ENCODE results near the gene SLC16A3. TPM values are rescaled to one million over a fixed set of nuclear protein-coding genes. Genes with fewer than 3 reads are reported as not detected.

SLC16A3 gene
- total RNA-seq, 2 experiments from 2014 or later: 93.4 to 99.0 TPM

- intact Hi-C loops (cut with DNase I, micrococcal nuclease): no loop called here
- no peaks in the 10 kb centered on the region for H3K27me3 ChIP-seq (ENCODE audit: control insufficient read depth in 1 of 2, insufficient read depth in 2 of 2, low read length in 2 of 2)
- ATAC-seq (ENCODE audit: poor library complexity) (no peak), DNase-seq (no peak)
- H3K27ac Mint-ChIP-seq: peak overlapping the region; percentile 53
- H3K36me3 ChIP-seq (ENCODE audit: insufficient read depth, low read length): peaks cover 100% of the 10 kb centered on the region
- ChIA-PET CTCF (no interaction called here), POLR2A (no interaction called here)
- peaks cover 33% of the 10 kb centered on the region for H3K4me1 ChIP-seq (ENCODE audit: insufficient read depth, low read length)
- H3K27me3 Mint-ChIP-seq: no peaks in the 10 kb centered on the region
- no peak overlapping the region for H3K4me3 Mint-ChIP-seq
- no peak overlapping the region for H3K4me3 ChIP-seq (ENCODE audit: low read length)
- H3K4me1 Mint-ChIP-seq (ENCODE audit: low read depth): peaks cover 16% of the 10 kb centered on the region
- peaks cover 82% of the 10 kb centered on the region for H3K36me3 Mint-ChIP-seq (ENCODE audit: low read depth)
- no peaks in the 10 kb centered on the region for H3K9me3 Mint-ChIP-seq
- no peaks in the 10 kb centered on the region for H3K9me3 ChIP-seq (ENCODE audit: control insufficient read depth in 1 of 2, insufficient read depth in 1 of 2, low read length in 2 of 2)
- H3K27ac ChIP-seq (ENCODE audit: low read depth in 1 of 2, low read length in 2 of 2): no peak overlapping the region
- TF ChIP-seq CTCF (IDR thresholded peaks at IDR 0.05): no peak
These were observed 19.2 kb downstream of the SLC16A3 start for GRCh38 chr17:82247856-82248671.

- Mint-ChIP-seq H3K4me3 (no peak overlapping the region), H3K36me3 (ENCODE audit: low read depth) (peaks cover 83% of the 10 kb centered on the region), H3K4me1 (ENCODE audit: low read depth) (peaks cover 14% of the 10 kb centered on the region), H3K9me3 (no peaks in the 10 kb centered on the region), H3K27me3 (no peaks in the 10 kb centered on the region), H3K27ac (peak overlapping the region; percentile 53)
- CTCF ChIA-PET: no interaction called here
- POLR2A ChIA-PET: no interaction called here
- Histone ChIP-seq H3K27ac (ENCODE audit: low read depth in 1 of 2, low read length in 2 of 2) (no peak overlapping the region), H3K27me3 (ENCODE audit: control insufficient read depth in 1 of 2, insufficient read depth in 2 of 2, low read length in 2 of 2) (no peaks in the 10 kb centered on the region), H3K36me3 (ENCODE audit: insufficient read depth, low read length) (peaks cover 96% of the 10 kb centered on the region), H3K9me3 (ENCODE audit: control insufficient read depth in 1 of 2, insufficient read depth in 1 of 2, low read length in 2 of 2) (peaks cover 0 to 8% of the 10 kb centered on the region in 2 experiments), H3K4me1 (ENCODE audit: insufficient read depth, low read length) (peaks cover 26% of the 10 kb centered on the region), H3K4me3 (ENCODE audit: low read length) (no peak overlapping the region)
- DNase-seq (no peak), ATAC-seq (ENCODE audit: poor library complexity) (no peak)
- intact Hi-C loops (cut with DNase I, micrococcal nuclease): no loop called here
- TF ChIP-seq CTCF (IDR thresholded peaks at IDR 0.05): no peak
These were observed 20.2 kb downstream of the SLC16A3 start for GRCh38 chr17:82248815-82249674.

- no peak for TF ChIP-seq CTCF (IDR thresholded peaks at IDR 0.05)
- H3K27ac Mint-ChIP-seq: no peak overlapping the region
These were observed 21.2 kb downstream of the SLC16A3 start for GRCh38 chr17:82249896-82250581.

More at GRCh38 chr17:82249896-82250581, 21.2 kb downstream of the SLC16A3 start:
- intact Hi-C loops (cut with DNase I, micrococcal nuclease): no loop called here
- Histone ChIP-seq H3K27me3 (ENCODE audit: control insufficient read depth in 1 of 2, insufficient read depth in 2 of 2, low read length in 2 of 2) (no peaks in the 10 kb centered on the region), H3K27ac (ENCODE audit: low read depth in 1 of 2, low read length in 2 of 2) (no peak overlapping the region), H3K4me3 (ENCODE audit: low read length) (no peak overlapping the region), H3K36me3 (ENCODE audit: insufficient read depth, low read length) (peaks cover 87% of the 10 kb centered on the region), H3K9me3 (ENCODE audit: control insufficient read depth in 1 of 2, insufficient read depth in 1 of 2, low read length in 2 of 2) (peaks cover 0 to 18% of the 10 kb centered on the region in 2 experiments), H3K4me1 (ENCODE audit: insufficient read depth, low read length) (peaks cover 26% of the 10 kb centered on the region)
- Mint-ChIP-seq H3K27me3 (no peaks in the 10 kb centered on the region), H3K36me3 (ENCODE audit: low read depth) (peaks cover 73% of the 10 kb centered on the region), H3K4me3 (no peak overlapping the region), H3K9me3 (no peaks in the 10 kb centered on the region), H3K4me1 (ENCODE audit: low read depth) (peaks cover 6% of the 10 kb centered on the region)
- POLR2A ChIA-PET: no interaction called here
- CTCF ChIA-PET: no interaction called here
- no peak for DNase-seq
- ATAC-seq (ENCODE audit: poor library complexity): no peak
